ENCODE measurements around the gene ATG7.

The ATG7 gene

GRCh38 chr3:11240496-11240895, 31.7 kb upstream of the ATG7 start:
- TF ChIP-seq CTCF (IDR thresholded peaks at IDR 0.05; ENCODE audit: control insufficient read depth, extremely low read depth, insufficient read depth) = no peak
- no peak for DNase-seq (ENCODE audit: low read depth)
- no peak overlapping the region for H3K4me3 ChIP-seq (ENCODE audit: low read depth, low read length)

- DNase-seq (ENCODE audit: low read depth) = no peak
- no peak for TF ChIP-seq CTCF (IDR thresholded peaks at IDR 0.05; ENCODE audit: control insufficient read depth, extremely low read depth, insufficient read depth)
- H3K4me3 ChIP-seq (ENCODE audit: low read depth, low read length) = no peak overlapping the region
These were observed 28.0 kb upstream of the ATG7 start for GRCh38 chr3:11244121-11244677.

GRCh38 chr3:11245276-11245675, 26.9 kb upstream of the ATG7 start:
- no peak for DNase-seq (ENCODE audit: low read depth)
- TF ChIP-seq CTCF (IDR thresholded peaks at IDR 0.05; ENCODE audit: control insufficient read depth, extremely low read depth, insufficient read depth) = no peak
- H3K4me3 ChIP-seq (ENCODE audit: low read depth, low read length) = no peak overlapping the region

- H3K4me3 ChIP-seq (ENCODE audit: low read depth, low read length) = no peak overlapping the region
- no peak for DNase-seq (ENCODE audit: low read depth)
- no peak for TF ChIP-seq CTCF (IDR thresholded peaks at IDR 0.05; ENCODE audit: control insufficient read depth, extremely low read depth, insufficient read depth)
These were observed 26.2 kb upstream of the ATG7 start for GRCh38 chr3:11245827-11246662.

GRCh38 chr3:11246663-11246970, 25.6 kb upstream of the ATG7 start:
- TF ChIP-seq CTCF (IDR thresholded peaks at IDR 0.05; ENCODE audit: control insufficient read depth, extremely low read depth, insufficient read depth) = no peak
- DNase-seq (ENCODE audit: low read depth) = no peak
- H3K4me3 ChIP-seq (ENCODE audit: low read depth, low read length) = no peak overlapping the region

- DNase-seq (ENCODE audit: low read depth) = no peak
- no peak for TF ChIP-seq CTCF (IDR thresholded peaks at IDR 0.05; ENCODE audit: control insufficient read depth, extremely low read depth, insufficient read depth)
- H3K4me3 ChIP-seq (ENCODE audit: low read depth, low read length) = no peak overlapping the region
These were observed 24.8 kb upstream of the ATG7 start for GRCh38 chr3:11247362-11247761.

- DNase-seq (ENCODE audit: low read depth) = no peak
- TF ChIP-seq CTCF (IDR thresholded peaks at IDR 0.05; ENCODE audit: control insufficient read depth, extremely low read depth, insufficient read depth) = no peak
- no peak overlapping the region for H3K4me3 ChIP-seq (ENCODE audit: low read depth, low read length)
These were observed 23.6 kb upstream of the ATG7 start for GRCh38 chr3:11248596-11248995.
